Central memory CD4-positive, alpha-beta T cell (primary cell): Measurements from ENCODE around the gene SMNDC1.
"Not testable (repeated sequence)": the region's sequence is repeated elsewhere in the genome, so short reads cannot be mapped to it uniquely, and the experiment has no call there.

ENCODE experiments used
- DNase-seq: peaks from one replicate; pipeline ENCODE4 v3.0.0; 2022

SMNDC1 gene

GRCh38 chr10:110278562-110279406 lies 25.9 kb downstream of the SMNDC1 start:
- DNase-seq: no peak

GRCh38 chr10:110277591-110277990 lies 27.1 kb downstream of the SMNDC1 start:
- DNase-seq: no peak

GRCh38 chr10:110276603-110277002 lies 28.1 kb downstream of the SMNDC1 start:
- DNase-seq: no peak

- peak; percentile 51 for DNase-seq
These were observed 29.5 kb downstream of the SMNDC1 start for GRCh38 chr10:110275128-110275729.

DNA sequence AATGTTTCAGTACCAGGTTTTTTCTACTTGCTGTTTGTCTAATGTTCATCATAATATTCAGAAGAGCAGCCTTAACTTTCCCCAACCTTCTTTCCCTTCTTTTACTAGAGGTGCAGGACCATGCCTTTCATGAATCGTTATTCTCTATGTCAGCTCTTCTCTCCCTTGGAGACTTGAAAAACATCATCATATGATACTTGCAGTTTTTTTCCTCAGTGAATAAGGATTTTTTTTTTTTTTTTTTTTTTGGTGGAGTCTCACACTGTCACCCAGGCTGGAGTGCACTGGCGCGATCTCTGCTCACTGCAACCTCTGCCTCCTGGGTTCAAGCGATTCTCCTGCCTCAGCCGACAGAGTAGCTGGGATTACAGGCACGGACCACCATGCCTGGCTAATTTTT lies 30.1 kb downstream of the SMNDC1 start:
- DNase-seq: no peak

GRCh38 chr10:110274072-110274627 lies 30.6 kb downstream of the SMNDC1 start:
- DNase-seq: no peak

GRCh38 chr10:110273474-110273873 lies 31.2 kb downstream of the SMNDC1 start:
- peak; percentile 34 for DNase-seq

DNA sequence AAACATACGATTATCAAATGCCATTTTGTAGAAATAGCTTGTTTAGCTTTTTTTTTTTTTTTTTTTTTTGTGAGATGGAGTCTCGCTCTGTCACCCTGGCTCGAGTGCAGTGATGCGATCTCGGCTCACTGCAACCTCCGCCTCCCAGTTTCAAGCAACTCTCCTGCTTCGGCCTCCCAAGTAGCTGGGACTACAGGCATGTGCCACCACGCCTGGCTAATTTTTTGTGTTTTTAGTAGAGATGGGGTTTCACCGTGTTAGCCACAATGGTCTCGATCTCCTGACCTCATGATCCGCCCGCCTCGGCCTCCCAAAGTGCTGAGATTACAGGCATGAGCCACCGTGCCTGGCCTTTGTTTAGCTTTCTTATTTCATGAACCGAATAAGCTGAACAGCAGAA lies 31.7 kb downstream of the SMNDC1 start:
- DNase-seq: not testable (repeated sequence)

GRCh38 chr10:110269374-110270318 lies 35.1 kb downstream of the SMNDC1 start:
- peak; percentile 21 for DNase-seq

DNA sequence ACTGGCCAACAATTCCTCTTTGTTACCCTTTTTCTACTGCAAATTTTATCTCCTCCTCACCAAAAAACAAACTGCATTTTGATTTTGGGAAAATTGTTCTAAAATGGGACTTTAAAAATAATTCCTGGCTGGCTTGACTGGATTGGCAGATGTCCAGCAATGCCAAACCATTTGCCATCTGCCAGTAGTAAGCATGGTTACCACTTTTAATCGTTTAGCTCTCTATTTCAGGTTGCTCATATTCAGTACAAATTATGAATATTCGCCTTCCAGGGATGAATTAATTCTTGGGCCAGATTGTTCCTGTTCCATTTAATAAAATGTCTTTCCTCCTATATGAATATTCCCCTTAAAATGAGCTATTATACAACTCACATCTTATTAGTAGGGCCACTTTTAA lies 35.7 kb downstream of the SMNDC1 start:
- no peak for DNase-seq

- no peak for DNase-seq
These were observed 36.3 kb downstream of the SMNDC1 start for GRCh38 chr10:110268442-110268841.

DNA sequence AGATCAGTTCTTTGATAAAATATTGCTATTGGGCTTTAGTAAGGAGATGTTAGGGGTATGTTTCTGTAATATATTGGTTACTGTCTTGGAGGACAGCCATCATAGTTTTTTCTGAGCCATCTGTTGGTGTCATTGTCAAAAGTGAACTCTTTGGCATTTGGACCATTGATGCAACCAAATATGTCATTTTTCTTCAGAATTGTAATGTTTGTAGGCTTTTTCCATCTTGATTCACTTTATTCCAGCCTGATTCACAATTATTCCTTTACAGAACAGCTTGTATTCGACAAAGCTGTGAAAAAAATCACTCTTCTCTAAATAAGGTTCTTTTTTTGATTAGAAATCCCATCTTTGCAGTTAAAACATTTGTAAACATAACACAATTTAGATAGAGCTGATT lies 37.4 kb downstream of the SMNDC1 start:
- no peak for DNase-seq

DNA sequence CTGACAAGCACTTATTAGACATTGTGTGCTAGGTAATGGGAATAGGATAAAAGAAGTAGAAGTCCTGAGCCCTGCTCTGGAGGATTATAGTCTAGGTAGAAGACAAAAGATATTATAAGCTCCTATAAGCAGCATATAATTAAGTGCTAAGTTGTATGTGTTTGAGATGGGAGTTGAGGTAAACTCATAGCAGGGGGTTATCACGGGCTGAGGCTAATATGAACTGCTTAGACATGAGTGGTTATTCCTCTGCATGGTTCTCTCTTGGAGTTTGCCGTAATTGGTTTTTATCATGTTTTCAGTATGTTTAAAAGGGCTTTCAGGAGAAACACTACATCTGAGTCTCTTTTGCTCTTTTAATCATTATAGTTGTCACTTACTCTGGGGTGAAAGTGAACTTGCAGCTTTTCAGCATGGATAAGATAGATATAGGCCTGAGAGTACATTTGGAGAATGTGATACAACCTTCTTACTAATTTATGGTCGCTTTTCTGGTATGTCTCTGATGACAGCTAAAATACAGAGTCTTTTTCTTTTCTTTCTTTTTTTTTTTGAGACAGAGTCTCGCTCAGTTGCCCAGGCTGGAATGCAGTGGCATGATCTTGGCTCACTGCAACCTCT lies 39.0 kb downstream of the SMNDC1 start:
- DNase-seq: no peak

DNA sequence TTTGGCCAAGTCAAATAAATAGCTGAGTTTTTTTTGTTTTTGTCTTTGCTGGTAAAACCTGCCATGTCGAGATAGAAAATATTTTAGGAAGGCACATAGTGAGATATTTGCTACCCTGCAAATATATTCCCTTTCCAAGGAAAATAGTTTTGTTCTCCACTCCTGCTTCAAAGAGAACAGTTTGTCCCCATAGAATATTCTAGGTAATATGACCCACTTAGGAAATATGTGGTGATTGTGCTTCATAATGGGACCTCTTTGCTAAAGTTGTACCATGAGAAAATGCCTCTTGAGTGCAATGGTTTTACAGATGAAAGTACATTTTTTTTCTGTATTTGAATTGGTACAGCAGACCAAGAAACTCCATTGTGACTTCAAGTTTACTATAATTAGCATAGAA lies 41.6 kb downstream of the SMNDC1 start:
- no peak for DNase-seq

GRCh38 chr10:110260746-110261477 lies 43.8 kb downstream of the SMNDC1 start:
- no peak for DNase-seq

GRCh38 chr10:110259317-110259716 lies 45.4 kb downstream of the SMNDC1 start:
- DNase-seq: no peak

GRCh38 chr10:110258542-110258941 lies 46.2 kb downstream of the SMNDC1 start:
- DNase-seq: no peak

DNA sequence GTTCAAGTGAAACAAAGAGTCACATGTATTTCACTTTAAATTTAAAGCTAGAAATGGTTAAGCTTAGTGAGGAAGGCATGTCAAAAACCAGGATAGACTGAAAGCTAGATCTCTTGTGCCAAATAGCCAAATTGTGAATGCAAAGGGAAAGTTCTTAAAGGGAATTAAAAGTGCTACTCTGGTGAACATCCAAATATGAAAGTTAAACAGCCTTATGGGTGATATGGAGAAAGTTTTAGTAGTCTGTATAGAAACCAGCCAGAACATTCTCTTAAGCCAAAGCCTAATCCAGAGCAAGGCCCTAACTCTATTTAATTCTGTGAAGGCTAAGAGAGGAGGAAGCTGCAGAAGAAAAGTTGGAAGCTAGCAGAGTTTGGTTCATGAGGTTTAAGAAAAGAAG lies 50.3 kb downstream of the SMNDC1 start:
- DNase-seq: no peak

DNA sequence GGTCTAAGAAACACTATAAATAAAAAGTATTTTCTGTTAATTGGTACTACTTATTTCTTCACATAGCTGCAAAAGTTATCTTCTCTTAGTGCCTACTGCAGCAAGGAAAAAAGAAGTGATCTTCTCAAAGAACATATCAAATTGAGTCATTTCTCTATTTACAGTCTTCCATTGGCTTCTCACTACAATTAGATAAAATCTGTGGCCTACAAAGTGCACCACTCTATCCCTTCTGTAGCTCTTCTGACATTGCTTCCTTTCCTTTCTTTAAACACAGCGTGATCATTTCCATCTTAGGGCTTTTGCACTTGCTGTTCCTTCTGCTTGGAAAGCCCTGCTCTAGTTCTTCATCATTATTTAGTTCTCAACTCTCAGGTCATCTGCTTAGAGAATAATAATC lies 52.6 kb downstream of the SMNDC1 start:
- DNase-seq: no peak

GRCh38 chr10:110251392-110251791 lies 53.3 kb downstream of the SMNDC1 start:
- not testable (repeated sequence) for DNase-seq

- not testable (repeated sequence) for DNase-seq
These were observed 55.2 kb downstream of the SMNDC1 start for GRCh38 chr10:110249489-110249888.

GRCh38 chr10:110247833-110248232 lies 56.9 kb downstream of the SMNDC1 start:
- DNase-seq: not testable (repeated sequence)
